Heart left ventricle (tissue), 13 donors: ENCODE results near the gene TPPP2.

Experiments used
- CTCF ChIP-seq, 12 donors: fragments of 200-600 bp; sonication (generic) in 4 of 12; IDR thresholded peaks; one replicate each; pipeline versions ENCODE4 v1.5.0 to v1.8.0; 2018 to 2022; ENCODE audit warnings: antibody characterized with exemption in 12 of 12, mild to moderate bottlenecking in 5 of 12
- POLR2A ChIP-seq, 2 donors: fragments of 450-650 bp; IDR thresholded peaks; one replicate each; pipeline ENCODE4 v1.6.1; 2017; ENCODE audit warnings: antibody characterized with exemption in 2 of 2, mild to moderate bottlenecking in 2 of 2, moderate library complexity in 2 of 2
- donor health status: ischemic (EF 13 %, LVEDD 7.1; RV severe dilation, severe dysfunction).
- donor health status: DM: no; HTN: yes; CAD: no.
- donor health status: DM: no; HTN: no; CAD: no.
- donor health status: ischemic (EF 25% LVEDD 6.9; RV normal size, moderate dysfunction).
- donor health status: ischemic (EF 25% LVEDD 5.7; RV mildly dilated, moderate dysfunction).
- donor health status: ischemic (EF 35%, LVEDD 5.7; RV mildly dilated, moderate dysfunction).
- donor health status: nonischemic (EF 11% LVEDD 7.7; RV severe dilation, severe dysfunction).
- donor health status: DM: yes; HTN: yes; CAD: no.
- donor health status: PGD.
- donor health status: ischemic (EF 29% LVEDD 5.4; RV normal size, mild dysfunction).
- donor health status: nonischemic (EF 23%, LVEDD 6.1; RV moderate dilation, normal function).

GRCh38 chr14:21081521-21082142, 51.6 kb downstream of the TPPP2 start:
- no peak for TF ChIP-seq CTCF (IDR thresholded peaks at IDR 0.05)
- TF ChIP-seq POLR2A (IDR thresholded peaks at IDR 0.05), result no peak
